Esophagus muscularis mucosa (tissue), 4 donors: Measurements from ENCODE around the gene CYP39A1.

Source experiments
- CTCF ChIP-seq, 3 experiments: fragments of 200-600 bp in 2 of 3; fragments of 450-650 bp in 1 of 3; sonication (generic) in 2 of 3; IDR thresholded peaks; one replicate each; pipeline ENCODE4 v1.5.1; 2017 to 2019; ENCODE audit warnings: antibody characterized with exemption in 3 of 3, mild to moderate bottlenecking in 2 of 3, moderate library complexity in 1 of 3
- EP300 ChIP-seq: sonication (generic); formaldehyde crosslinking; IDR thresholded peaks from one replicate; pipeline ENCODE4 v1.6.1; 2017; ENCODE audit warnings: antibody characterized with exemption
- POLR2A ChIP-seq: fragments of 450-650 bp; IDR thresholded peaks from one replicate; pipeline ENCODE4 v1.6.1; 2017; ENCODE audit warnings: antibody characterized with exemption, moderate library complexity, mild to moderate bottlenecking, low read depth
- POLR2AphosphoS5 ChIP-seq, 2 donors: sonication (generic); formaldehyde crosslinking; IDR thresholded peaks; one replicate each; pipeline ENCODE4 v1.6.1; 2017; ENCODE audit warnings: antibody characterized with exemption in 2 of 2

- TF ChIP-seq CTCF (IDR thresholded peaks at IDR 0.05) (no peak), POLR2A (no peak), POLR2AphosphoS5 (IDR thresholded peaks at IDR 0.05) (no peak), EP300 (no peak)
These were observed 1.6 kb downstream of the CYP39A1 start for GRCh38 chr6:46651006-46651405.
